H1 (cell line): ENCODE measurements around the gene UBASH3B. TPM values are rescaled to one million over a fixed set of nuclear protein-coding genes. Genes with fewer than 3 reads are reported as not detected.
"Not testable (repeated sequence)": the region's sequence is repeated elsewhere in the genome, so short reads cannot be mapped to it uniquely, and the experiment has no call there.

Source experiments
- CTCF ChIA-PET: fragments of 300-600 bp; sonication (Branson Sonifier 250); formaldehyde crosslinking; loops from one replicate; lab custom pipeline; 2021; ENCODE audit not compliant: partially characterized antibody; lab: Charles Lee
- POLR2A ChIA-PET: fragments of 300-600 bp; sonication (Branson Sonifier 250); formaldehyde crosslinking; loops from one replicate; lab custom pipeline; 2021; ENCODE audit warnings: inconsistent platforms; ENCODE audit not compliant: partially characterized antibody; lab: Charles Lee
- DNase-seq, 2 experiments: peaks; one replicate each; pipeline versions ENCODE4 v3.0.0 to v3.0.0-alpha.2; 2010 to 2022; ENCODE audit warnings: low spot score in 2 of 2, low read depth in 1 of 2, mixed read lengths in 1 of 2
- FAIRE-seq: peaks from 2 replicates; lab custom pipeline; 2011; peaks lifted over from hg19 to GRCh38; lab: Jason Lieb, UNC
- H2AFZ ChIP-seq: 2 replicates; pipeline ENCODE4 v1.8.1; 2012; ENCODE audit warnings: low read length, inconsistent platforms
- H2AK5ac ChIP-seq: 2 replicates; pipeline ENCODE4 v1.6.1; 2013; ENCODE audit warnings: low read depth, low read length
- H2BK120ac ChIP-seq: replicated peaks from 2 replicates; pipeline ENCODE3; 2013; ENCODE audit warnings: low read depth, low read length, inconsistent platforms
- H2BK12ac ChIP-seq: 2 replicates; pipeline ENCODE4 v1.6.1; 2013; ENCODE audit warnings: low read depth, low read length
- H2BK15ac ChIP-seq: 2 replicates; pipeline ENCODE4 v1.6.1; 2013; ENCODE audit warnings: low read length
- H2BK20ac ChIP-seq: 2 replicates; pipeline ENCODE4 v1.6.1; 2013; ENCODE audit warnings: low read length
- H2BK5ac ChIP-seq: 2 replicates; pipeline ENCODE4 v1.6.1; 2013; ENCODE audit warnings: low read depth, low read length
- H3K14ac ChIP-seq: 2 replicates; pipeline ENCODE4 v1.6.1; 2013; ENCODE audit warnings: inconsistent platforms; ENCODE audit not compliant: insufficient read length
- H3K18ac ChIP-seq: 2 replicates; pipeline ENCODE4 v1.6.1; 2013; ENCODE audit warnings: low read length; ENCODE audit errors: extremely low read depth
- H3K23ac ChIP-seq: 2 replicates; pipeline ENCODE4 v1.6.1; 2013; ENCODE audit warnings: inconsistent platforms; ENCODE audit not compliant: insufficient read length
- H3K23me2 ChIP-seq: 2 replicates; pipeline ENCODE4 v1.6.1; 2013; ENCODE audit warnings: low read depth, low read length
- H3K27ac ChIP-seq: 2 replicates; pipeline ENCODE4 v1.6.1; 2011; ENCODE audit warnings: low read depth, low read length, inconsistent platforms
- H3K27me3 ChIP-seq, 4 experiments: replicated peaks in 1 of 4; 1 replicate in 1 of 4; 2 replicates in 3 of 4; pipeline versions ENCODE4 v1.6.1 to v1.8.1; 2011 to 2013; ENCODE audit warnings: low read length in 3 of 4, mild to moderate bottlenecking in 3 of 4, inconsistent platforms in 2 of 4, mixed read lengths in 2 of 4, moderate library complexity in 1 of 4; ENCODE audit not compliant: control insufficient read depth in 3 of 4, insufficient read depth in 3 of 4; ENCODE audit errors: extremely low read depth in 1 of 4
- H3K36me3 ChIP-seq, 4 experiments: 2 replicates each; pipeline versions ENCODE4 v1.6.1 to v1.8.1; 2011 to 2013; ENCODE audit warnings: mild to moderate bottlenecking in 4 of 4, low read length in 3 of 4, moderate library complexity in 2 of 4, control low read depth in 1 of 4, inconsistent platforms in 1 of 4; ENCODE audit not compliant: insufficient read depth in 4 of 4, control insufficient read depth in 2 of 4
- H3K4ac ChIP-seq: replicated peaks from 2 replicates; pipeline ENCODE3; 2013; ENCODE audit warnings: low read length, low read depth, mixed read lengths, inconsistent platforms; ENCODE audit not compliant: insufficient read length
- H3K4me1 ChIP-seq, 4 experiments: replicated peaks in 1 of 4; 1 replicate in 1 of 4; 2 replicates in 3 of 4; pipeline versions ENCODE4 v1.6.1 to v1.8.1; 2011 to 2013; ENCODE audit warnings: low read length in 3 of 4, inconsistent platforms in 2 of 4, mixed read lengths in 1 of 4; ENCODE audit not compliant: insufficient read depth in 4 of 4, control insufficient read depth in 3 of 4
- H3K4me2 ChIP-seq, 2 experiments: 2 replicates each; pipeline versions ENCODE4 v1.6.1 to v1.8.1; 2011 to 2013; ENCODE audit warnings: low read depth in 2 of 2, low read length in 2 of 2, control low read depth in 1 of 2, inconsistent platforms in 1 of 2, mild to moderate bottlenecking in 1 of 2; ENCODE audit not compliant: insufficient read depth in 1 of 2
- H3K4me3 ChIP-seq, 4 experiments: fragments of 200-600, 300-600 bp in 1 of 4; sonication (generic), shearing (Covaris generic), sonication (Bioruptor Twin) in 1 of 4; 2 replicates each; pipeline versions ENCODE4 v1.5.1 to v1.8.1; 2011 to 2016; ENCODE audit warnings: low read length in 4 of 4, low read depth in 3 of 4, control low read depth in 2 of 4, inconsistent platforms in 2 of 4, mild to moderate bottlenecking in 2 of 4, mixed read lengths in 1 of 4, moderate library complexity in 1 of 4; ENCODE audit not compliant: insufficient read depth in 2 of 4; ENCODE audit errors: extremely low read depth in 1 of 4
- H3K56ac ChIP-seq: replicated peaks from 2 replicates; pipeline ENCODE3; 2013; ENCODE audit warnings: low read depth, mild to moderate bottlenecking, mixed read lengths, low read length, inconsistent platforms; ENCODE audit not compliant: insufficient read length
- H3K79me1 ChIP-seq: 2 replicates; pipeline ENCODE4 v1.6.1; 2013; ENCODE audit warnings: low read depth, low read length, control low read depth
- H3K79me2 ChIP-seq, 2 experiments: 2 replicates each; pipeline versions ENCODE4 v1.6.1 to v1.8.1; 2012 to 2013; ENCODE audit warnings: low read length in 2 of 2, mild to moderate bottlenecking in 2 of 2, inconsistent platforms in 1 of 2; ENCODE audit not compliant: insufficient read depth in 2 of 2, control insufficient read depth in 1 of 2
- H3K9ac ChIP-seq, 4 experiments: replicated peaks in 1 of 4; 1 replicate in 1 of 4; 2 replicates in 3 of 4; pipeline versions ENCODE4 v1.6.1 to v1.8.1; 2011 to 2013; ENCODE audit warnings: low read depth in 3 of 4, low read length in 3 of 4, control low read depth in 2 of 4, mild to moderate bottlenecking in 2 of 4, moderate library complexity in 2 of 4, inconsistent platforms in 1 of 4; ENCODE audit errors: extremely low read depth in 1 of 4
- H3K9me3 ChIP-seq, 2 experiments: 2 replicates each; pipeline versions ENCODE4 v1.6.1 to v1.8.1; 2012 to 2013; ENCODE audit warnings: mild to moderate bottlenecking in 2 of 2, moderate library complexity in 2 of 2, control low read depth in 1 of 2, inconsistent platforms in 1 of 2, low read depth in 1 of 2, low read length in 1 of 2, mixed read lengths in 1 of 2; ENCODE audit not compliant: insufficient read depth in 2 of 2
- H4K20me1 ChIP-seq, 2 experiments: replicated peaks in 1 of 2; 2 replicates each; pipeline versions ENCODE3 to v1.8.1; 2011 to 2013; ENCODE audit warnings: inconsistent platforms in 2 of 2, low read length in 2 of 2, mild to moderate bottlenecking in 1 of 2; ENCODE audit not compliant: insufficient read depth in 2 of 2, control insufficient read depth in 1 of 2
- H4K5ac ChIP-seq: 2 replicates; pipeline ENCODE4 v1.6.1; 2013; ENCODE audit warnings: low read length, low read depth, mixed read lengths, inconsistent platforms; ENCODE audit not compliant: insufficient read length
- H4K8ac ChIP-seq: 2 replicates; pipeline ENCODE4 v1.8.0; 2013; ENCODE audit warnings: mild to moderate bottlenecking, moderate library complexity, low read length, inconsistent platforms; ENCODE audit not compliant: insufficient read depth; ENCODE audit errors: extremely low read depth
- H4K91ac ChIP-seq: replicated peaks from 2 replicates; pipeline ENCODE3; 2013; ENCODE audit warnings: low read length, mixed read lengths, inconsistent platforms; ENCODE audit not compliant: insufficient read length
- CTCF ChIP-seq, 3 experiments: IDR thresholded peaks; 1 replicate in 2 of 3; 2 replicates in 1 of 3; pipeline versions ENCODE4 v1.5.1 to v1.6.1; 2011; ENCODE audit warnings: low read length in 3 of 3, mild to moderate bottlenecking in 3 of 3, inconsistent platforms in 2 of 3, low read depth in 1 of 3, moderate library complexity in 1 of 3; ENCODE audit not compliant: insufficient read depth in 1 of 3; ENCODE audit errors: control extremely low read depth in 1 of 3
- WGBS, 2 experiments: shearing (Covaris generic) in 1 of 2; methylation state at CpG; one replicate each; pipeline versions ENCODE4 v1.1.6 to v1.1.7; 2013 to 2015; ENCODE audit warnings: low lambda C conversion rate in 2 of 2, mixed read lengths in 2 of 2, inconsistent platforms in 1 of 2, low coverage in 1 of 2, missing lambda C conversion rate in 1 of 2; ENCODE audit not compliant: insufficient replicate concordance in 2 of 2, insufficient coverage in 1 of 2, insufficient read length in 1 of 2; ENCODE audit errors: extremely low coverage in 1 of 2, missing lambda C conversion rate in 1 of 2; 5-methylcytosine and 5-hydroxymethylcytosine counted together
- polyA plus RNA-seq, 7 experiments: library from polyadenylated mRNA; depleted of rRNA in 3 of 7; stranded (reverse) in 5 of 7; unstranded in 2 of 7; fragments of >200 nt in 5 of 7; fragments of 200-250 nt in 2 of 7; gene quantifications; 1 replicate in 5 of 7; 2 replicates in 1 of 7; 4 replicates in 1 of 7; pipeline versions ENCODE4 v1.2.1 to v1.2.3, GENCODE V29; 2011 to 2013; ENCODE audit warnings: missing spikeins in 2 of 7, mixed read lengths in 2 of 7
- total RNA-seq: library from RNA; stranded (reverse); fragmentation: NEBNext Ultra II Directional; extraction: Animal tissue kit (Norgen Biotek cat#: 25700); gene quantifications from 2 replicates; pipeline ENCODE4 v1.2.1, GENCODE V29; 2021

Gene UBASH3B
- total and polyA plus RNA-seq, 2 of the 8 experiments (the other 6 are each of a cell fraction or from before 2014, with no cell fraction given) = 7.5 to 9.5 TPM

GRCh38 chr11:122730694-122731093 lies 75.2 kb downstream of the UBASH3B start:
- H3K27me3 ChIP-seq, DNase-seq, H3K56ac ChIP-seq, H3K14ac ChIP-seq, H2BK5ac ChIP-seq, H3K23me2 ChIP-seq, H3K79me1 ChIP-seq, H2AK5ac ChIP-seq, H3K9ac ChIP-seq, POLR2A ChIA-PET, H4K5ac ChIP-seq, H4K20me1 ChIP-seq, H3K9me3 ChIP-seq, FAIRE-seq, H4K8ac ChIP-seq, H3K79me2 ChIP-seq, H4K91ac ChIP-seq, H3K23ac ChIP-seq, H3K4me3 ChIP-seq, H2BK12ac ChIP-seq, H3K4me2 ChIP-seq, H2BK20ac ChIP-seq, H3K18ac ChIP-seq, H2AFZ ChIP-seq, H2BK15ac ChIP-seq, H3K36me3 ChIP-seq, H3K4me1 ChIP-seq, H2BK120ac ChIP-seq, H3K4ac ChIP-seq, H3K27ac ChIP-seq: not testable (repeated sequence)
- WGBS, 2 experiments = 90% methylated on average over 8 of the region's 8 CpGs; no CpG with 5 or more reads in 1 of the 2 experiments
- CTCF ChIA-PET = interaction anchor here (1.0 kb wide), 2 partner anchors 9 to 12 kb away, joined by 4 to 5 read pairs; no protein-coding TSS in a partner anchor
- TF ChIP-seq CTCF (IDR thresholded peaks at IDR 0.05; ENCODE audit: control extremely low read depth in 1 of 3, insufficient read depth in 1 of 3, low read depth in 1 of 3, low read length in 3 of 3) = peak in 1 of 3 experiments; percentile 9; a peak in 1 of 4 replicates
